GM21390 (cell line): ENCODE measurements around the gene SLC38A10.

ENCODE experiments used
- ATAC-seq: cut with Tn5 transposase; IDR thresholded peaks from one replicate; pipeline ENCODE4 v1.9.1; 2021; ENCODE audit not compliant: unreplicated experiment

Gene SLC38A10

GRCh38 chr17:81295031-81295675, at the start of gene SLC38A10:
TSS of gene SLC38A10 (minus strand) at chr17:81295307. CDS start at chr17:81294921, 386 bp downstream.
- ATAC-seq, result peak; percentile 77

GRCh38 chr17:81342269-81343070, 47.4 kb upstream of the SLC38A10 start:
- ATAC-seq, result no peak

DNA sequence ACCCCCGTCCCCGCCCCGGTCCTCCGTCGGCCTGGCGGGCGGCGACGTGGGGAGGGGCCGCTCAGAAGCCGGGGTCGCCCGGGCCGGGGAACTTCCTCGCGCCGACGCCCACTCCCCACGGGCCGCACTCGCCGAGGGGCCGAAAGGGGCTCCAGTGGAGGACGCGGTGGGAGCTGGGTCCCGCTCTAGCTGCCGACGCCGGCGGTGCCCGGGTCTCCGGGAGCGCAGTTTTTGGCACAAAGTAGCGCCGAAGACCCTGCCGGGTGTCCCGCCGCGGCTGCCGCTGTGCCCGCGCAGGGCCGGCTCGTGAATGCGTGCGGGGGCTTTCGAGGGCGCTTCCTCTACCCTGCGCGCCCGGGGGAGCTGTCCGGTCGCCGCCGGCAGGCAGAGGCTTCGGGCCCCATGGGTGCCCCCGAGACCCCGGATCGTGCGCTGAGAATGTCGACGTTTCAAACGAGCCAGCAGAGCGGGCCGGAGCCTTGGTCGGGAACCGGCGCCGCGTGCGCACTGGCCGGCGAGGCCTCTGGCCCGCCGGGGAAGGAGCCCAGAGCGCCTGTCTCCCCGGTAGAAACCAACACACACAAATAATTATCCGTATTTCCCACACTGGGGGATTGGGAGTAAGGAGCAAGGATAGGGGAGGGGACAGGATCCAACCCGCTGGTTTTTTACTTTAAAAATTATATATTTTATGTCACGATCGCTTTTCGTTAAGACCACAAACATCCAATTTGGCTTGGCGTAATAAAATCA, 46.6 kb upstream of the SLC38A10 start:
- no peak for ATAC-seq

DNA sequence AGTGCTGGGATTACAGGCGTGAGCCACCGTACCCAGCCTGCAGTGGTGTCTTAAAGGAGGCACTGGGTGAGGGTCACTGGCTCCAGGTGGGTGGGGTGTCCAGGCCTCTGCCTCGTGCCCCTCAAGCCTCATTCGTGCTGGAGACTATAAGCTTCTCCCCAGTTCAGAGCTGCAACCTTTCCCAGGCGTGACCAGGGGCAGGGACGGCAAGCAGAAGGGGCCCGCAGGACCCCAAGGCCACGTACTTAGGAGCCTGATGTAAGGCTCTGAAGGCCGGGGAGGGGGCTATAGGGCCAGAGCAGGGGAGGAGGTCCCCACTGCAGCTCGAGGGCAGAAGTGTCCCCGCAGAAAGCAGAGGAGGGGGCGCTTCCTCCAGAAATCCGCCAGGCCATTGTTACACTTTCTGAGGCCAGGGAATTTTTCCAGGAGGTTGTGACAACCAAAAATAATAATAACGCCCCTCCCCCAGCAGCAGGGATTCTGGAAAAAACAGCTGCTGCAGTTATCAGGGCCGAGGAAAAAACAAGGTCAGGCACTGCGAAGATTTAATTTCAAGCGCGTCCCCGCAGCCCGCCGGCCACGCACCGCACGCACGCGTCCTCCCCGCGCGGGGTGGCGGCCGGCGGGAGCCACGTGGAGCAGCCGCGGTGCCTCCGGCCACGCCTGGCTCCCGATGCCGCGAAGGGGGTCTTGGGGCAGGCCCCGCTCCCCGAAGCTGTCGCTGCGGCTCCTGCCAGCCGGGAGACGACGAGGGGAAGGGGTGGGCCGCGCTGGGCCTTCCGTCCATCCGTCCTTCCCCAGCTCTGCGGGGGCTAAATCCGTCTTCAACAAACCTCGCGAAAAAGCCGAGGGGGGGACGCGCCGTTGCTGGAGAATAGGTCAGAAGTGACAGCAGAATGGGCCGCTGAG, 45.8 kb upstream of the SLC38A10 start:
- ATAC-seq, result no peak

DNA sequence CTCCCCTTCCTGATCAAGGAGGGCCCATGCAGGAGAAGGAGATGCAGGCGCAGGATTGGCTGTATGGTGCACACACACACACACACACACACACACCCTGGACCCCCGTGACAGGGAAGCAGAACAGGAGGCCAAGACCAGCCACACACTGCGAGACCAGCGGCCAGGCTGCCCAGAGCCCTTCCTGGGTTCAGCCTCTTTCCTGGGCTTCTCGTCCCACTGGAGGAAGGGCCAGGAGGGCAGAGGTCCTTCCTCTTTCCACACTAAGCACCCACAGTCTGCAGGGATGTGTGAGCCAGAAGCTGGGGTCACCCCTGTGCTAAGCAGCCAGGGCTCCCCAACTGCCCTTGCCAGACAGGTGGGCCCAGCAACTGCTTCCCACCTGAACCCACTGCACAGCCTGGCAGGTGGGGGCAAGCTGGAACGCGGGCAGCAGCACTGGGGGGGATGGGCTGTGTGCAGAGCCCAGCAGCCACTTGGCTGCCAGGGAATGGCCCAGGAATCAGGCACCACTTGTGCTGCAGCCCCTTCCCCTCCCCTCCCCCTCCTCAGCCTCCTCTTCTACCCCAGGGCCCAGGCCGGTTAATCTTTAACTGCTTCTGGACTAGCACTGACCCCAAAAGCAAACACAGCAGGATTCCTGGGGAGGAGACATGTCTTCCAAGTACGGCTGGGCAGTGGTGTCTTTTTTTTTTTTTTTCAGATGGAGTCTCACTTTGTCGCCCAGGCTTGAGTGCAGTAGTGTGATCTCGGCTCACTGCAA, 44.6 kb upstream of the SLC38A10 start:
- ATAC-seq, result no peak

GRCh38 chr17:81339191-81339533, 44.1 kb upstream of the SLC38A10 start:
- no peak for ATAC-seq

DNA sequence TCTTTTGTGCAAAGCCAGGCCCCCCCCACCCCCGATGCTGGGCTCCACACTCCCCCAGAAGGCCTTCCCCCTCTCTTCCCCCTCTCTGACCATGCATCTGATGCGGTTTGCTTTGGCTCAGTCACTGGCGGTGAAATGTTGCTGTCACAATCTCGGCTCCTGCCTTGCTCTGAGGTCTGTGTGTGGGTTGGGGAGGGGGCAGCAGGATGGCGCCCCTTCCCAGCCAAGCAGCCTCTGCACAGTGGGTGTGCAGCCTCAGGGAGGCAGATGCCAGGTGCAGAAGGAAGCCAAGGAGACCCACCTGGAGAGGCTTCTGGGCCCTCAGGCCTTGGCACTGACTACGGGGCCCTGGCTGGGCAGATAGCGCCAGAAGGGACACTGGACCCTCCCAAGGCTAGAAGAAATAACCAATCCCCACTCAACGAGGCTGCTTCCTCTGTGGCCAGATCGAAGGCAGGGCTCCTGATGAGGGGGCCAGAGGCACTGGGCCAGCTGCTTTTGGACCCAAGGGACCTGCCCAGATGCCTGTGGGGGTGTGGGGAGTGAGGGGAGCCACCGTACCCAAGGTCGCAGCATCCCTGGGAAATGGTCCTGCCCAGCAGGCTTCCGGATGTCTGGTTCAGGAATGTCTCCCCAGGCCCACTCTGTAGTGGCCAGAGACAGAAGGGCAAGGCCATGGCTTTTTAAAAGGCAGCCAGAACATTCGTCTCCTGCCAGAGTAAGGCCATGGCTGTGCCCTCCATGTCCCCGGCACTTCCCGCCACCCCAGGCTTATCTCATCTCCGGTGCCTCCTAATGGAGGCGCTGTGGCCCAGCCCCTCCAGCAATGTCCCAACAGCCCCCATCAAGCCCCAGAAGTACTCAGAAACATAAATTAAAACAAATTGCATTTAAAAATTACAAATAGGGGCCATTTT, 43.4 kb upstream of the SLC38A10 start:
- ATAC-seq, result no peak

GRCh38 chr17:81337476-81337879, 42.4 kb upstream of the SLC38A10 start:
- no peak for ATAC-seq

DNA sequence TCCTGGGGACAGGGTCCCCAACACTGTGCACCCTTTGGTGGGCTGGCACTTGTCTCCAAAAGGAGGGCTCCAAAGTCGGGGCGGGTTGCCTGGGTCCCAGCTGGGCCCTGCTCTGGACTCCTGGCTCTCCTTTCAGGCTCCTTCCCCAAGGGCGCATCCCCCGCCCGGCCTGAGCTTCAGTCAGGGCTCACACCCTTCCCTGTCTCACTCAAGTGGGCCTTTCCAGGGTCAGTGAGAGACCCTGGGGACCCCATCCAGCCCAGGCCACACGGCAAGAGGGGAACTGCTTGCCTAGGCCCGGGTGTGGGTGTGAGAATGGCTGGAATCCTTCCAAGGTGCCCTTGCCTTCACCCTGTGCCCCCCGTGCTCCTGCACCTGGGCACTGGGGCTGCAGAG, 41.8 kb upstream of the SLC38A10 start:
- ATAC-seq, result no peak

DNA sequence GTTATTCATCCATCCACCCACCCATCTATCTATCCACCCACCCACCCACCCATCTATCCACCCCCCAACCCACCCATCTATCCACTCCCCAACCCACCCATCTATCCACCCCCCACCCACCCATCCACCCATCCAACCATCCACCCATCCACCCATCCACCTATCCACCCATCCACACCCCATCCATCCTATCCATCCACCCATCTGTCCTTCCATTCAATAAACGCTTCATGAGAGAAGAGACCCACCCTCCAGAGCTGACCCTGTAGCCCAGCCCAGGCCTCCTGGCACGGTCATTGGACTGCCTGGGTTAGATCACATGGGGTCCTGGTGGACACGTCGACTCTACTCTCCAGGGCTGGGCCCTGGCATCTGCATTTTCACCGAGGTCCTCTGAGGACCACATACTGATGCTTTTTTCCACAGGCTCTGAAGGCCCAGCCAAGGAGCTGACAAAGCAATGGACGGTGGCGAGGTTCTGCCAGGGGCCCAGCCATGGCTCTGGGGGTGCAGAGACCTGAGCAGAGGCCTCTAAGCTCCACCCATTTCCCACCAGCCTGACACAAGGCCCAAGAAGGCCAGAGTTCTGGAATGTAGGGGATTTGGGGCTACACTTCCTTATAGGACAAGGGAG, 41.3 kb upstream of the SLC38A10 start:
- no peak for ATAC-seq

- ATAC-seq, result no peak
Observed at GRCh38 chr17:81335773-81336157, 40.7 kb upstream of the SLC38A10 start.

DNA sequence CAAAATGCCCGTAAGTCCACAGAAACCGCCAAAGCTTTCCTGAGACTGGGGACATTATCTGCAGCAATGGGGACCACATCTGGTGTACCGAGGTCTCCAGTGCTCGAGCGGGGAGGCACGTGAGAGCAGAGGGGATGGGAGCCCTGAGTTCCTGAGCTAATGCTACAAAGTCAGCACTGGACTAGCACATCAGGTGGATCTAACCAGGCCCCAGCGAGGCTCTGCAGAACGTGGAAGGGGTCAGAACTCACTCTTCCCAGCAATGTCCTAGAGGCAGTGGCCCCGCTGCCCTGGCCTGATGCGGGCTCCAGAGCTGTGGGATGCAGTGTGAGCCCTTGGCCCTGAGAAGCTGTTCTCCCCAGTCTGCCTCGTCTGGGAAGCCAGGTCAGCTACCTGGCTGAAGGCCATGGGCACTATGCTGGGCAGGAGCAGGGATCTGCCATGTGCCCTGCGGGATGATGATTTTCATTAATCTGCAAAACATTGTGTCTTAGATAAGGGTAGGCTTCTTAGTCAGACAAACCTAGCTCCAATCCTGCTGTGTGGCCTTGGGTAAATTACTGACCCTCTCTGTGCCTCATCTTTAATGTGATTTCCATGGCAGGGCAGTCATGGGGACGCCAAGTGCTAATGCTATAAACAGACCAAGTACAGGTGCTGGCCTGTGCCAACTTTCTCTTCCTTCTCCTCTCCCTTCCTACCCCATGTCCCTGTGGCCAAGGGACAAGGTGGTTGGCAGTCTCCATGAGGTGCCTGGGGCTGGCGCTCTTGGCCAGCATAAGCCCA, 40.1 kb upstream of the SLC38A10 start:
- no peak for ATAC-seq

DNA sequence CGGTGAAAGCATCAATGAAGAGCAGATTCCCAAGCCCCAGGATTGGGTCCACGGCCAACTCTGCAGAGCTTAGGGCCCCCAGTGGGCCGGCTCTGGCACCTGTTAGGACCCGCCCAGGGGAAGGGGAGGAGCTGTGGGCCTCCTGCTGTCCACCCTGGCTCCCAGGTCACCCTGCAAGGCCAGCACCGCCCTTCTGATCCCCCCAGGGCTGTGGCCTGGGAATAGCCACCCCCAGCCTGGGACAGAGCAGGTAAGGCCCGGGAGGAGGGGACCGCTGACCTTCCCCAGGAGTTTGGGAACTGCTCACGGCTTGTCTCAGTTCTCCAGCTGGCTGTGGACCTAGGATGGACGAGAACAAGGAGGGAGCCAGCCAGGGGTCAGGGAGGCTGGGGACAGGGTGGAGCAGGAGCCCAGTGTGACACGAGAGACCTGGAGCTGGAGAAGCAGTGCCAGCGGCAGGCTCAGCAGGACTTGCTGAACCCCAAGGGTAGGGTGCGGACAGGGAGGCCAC, 39.3 kb upstream of the SLC38A10 start:
- no peak for ATAC-seq

DNA sequence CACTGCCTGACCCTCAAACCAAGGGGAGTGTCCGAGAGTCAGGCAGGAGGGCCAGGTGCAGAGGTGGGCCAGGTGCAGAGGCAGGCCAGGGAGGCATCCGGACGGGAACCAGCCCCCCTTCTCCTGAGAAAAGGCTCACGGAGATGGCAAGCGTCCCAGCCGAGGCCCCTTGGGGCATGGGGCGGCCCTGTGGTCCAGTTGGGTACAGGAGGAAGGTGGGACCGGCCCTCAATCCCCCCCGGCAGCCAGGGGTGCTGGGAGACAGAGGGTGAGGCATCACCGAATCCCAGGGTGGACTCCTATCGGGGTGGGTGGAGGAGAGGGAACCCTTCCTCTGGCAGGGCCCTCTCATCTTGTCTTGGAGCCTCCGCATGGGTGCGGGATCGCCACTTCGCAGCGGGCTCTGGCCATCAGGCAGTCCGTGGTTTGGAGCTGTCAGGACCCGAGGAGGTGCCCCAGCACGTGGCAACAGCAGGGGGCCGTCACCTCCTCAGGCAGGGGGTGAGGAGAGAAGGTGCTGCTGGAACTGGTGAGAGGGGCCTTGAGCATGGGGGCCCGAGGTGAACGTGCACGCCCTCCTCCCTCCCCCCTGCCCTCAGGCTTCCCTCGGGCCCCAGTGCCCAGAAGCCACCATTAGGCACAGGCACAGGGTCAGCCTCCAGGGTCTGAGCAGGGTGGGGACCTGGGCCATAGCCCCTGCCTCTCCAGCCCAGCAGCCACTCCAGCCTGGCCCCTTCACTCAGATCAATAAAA, 38.7 kb upstream of the SLC38A10 start:
- no peak for ATAC-seq

GRCh38 chr17:81332914-81333528, 37.9 kb upstream of the SLC38A10 start:
- ATAC-seq, result no peak

GRCh38 chr17:81332118-81332834, 37.2 kb upstream of the SLC38A10 start:
- no peak for ATAC-seq
